H1 (cell line): ENCODE data around the gene THRB. TPM values are rescaled to one million over a fixed set of nuclear protein-coding genes. Genes with fewer than 3 reads are reported as not detected.

ENCODE experiments used
- CTCF ChIA-PET: fragments of 300-600 bp; sonication (Branson Sonifier 250); formaldehyde crosslinking; loops from one replicate; lab custom pipeline; 2021; ENCODE audit not compliant: partially characterized antibody; lab: Charles Lee
- POLR2A ChIA-PET: fragments of 300-600 bp; sonication (Branson Sonifier 250); formaldehyde crosslinking; loops from one replicate; lab custom pipeline; 2021; ENCODE audit warnings: inconsistent platforms; ENCODE audit not compliant: partially characterized antibody; lab: Charles Lee
- DNase-seq, 2 experiments: peaks; one replicate each; pipeline versions ENCODE4 v3.0.0 to v3.0.0-alpha.2; 2010 to 2022; ENCODE audit warnings: low spot score in 2 of 2, low read depth in 1 of 2, mixed read lengths in 1 of 2
- FAIRE-seq: peaks from 2 replicates; lab custom pipeline; 2011; peaks lifted over from hg19 to GRCh38; lab: Jason Lieb, UNC
- H2AFZ ChIP-seq: 2 replicates; pipeline ENCODE4 v1.8.1; 2012; ENCODE audit warnings: low read length, inconsistent platforms
- H2AK5ac ChIP-seq: 2 replicates; pipeline ENCODE4 v1.6.1; 2013; ENCODE audit warnings: low read depth, low read length
- H2BK120ac ChIP-seq: replicated peaks from 2 replicates; pipeline ENCODE3; 2013; ENCODE audit warnings: low read depth, low read length, inconsistent platforms
- H2BK12ac ChIP-seq: 2 replicates; pipeline ENCODE4 v1.6.1; 2013; ENCODE audit warnings: low read depth, low read length
- H2BK15ac ChIP-seq: 2 replicates; pipeline ENCODE4 v1.6.1; 2013; ENCODE audit warnings: low read length
- H2BK20ac ChIP-seq: 2 replicates; pipeline ENCODE4 v1.6.1; 2013; ENCODE audit warnings: low read length
- H2BK5ac ChIP-seq: 2 replicates; pipeline ENCODE4 v1.6.1; 2013; ENCODE audit warnings: low read depth, low read length
- H3K14ac ChIP-seq: 2 replicates; pipeline ENCODE4 v1.6.1; 2013; ENCODE audit warnings: inconsistent platforms; ENCODE audit not compliant: insufficient read length
- H3K18ac ChIP-seq: 2 replicates; pipeline ENCODE4 v1.6.1; 2013; ENCODE audit warnings: low read length; ENCODE audit errors: extremely low read depth
- H3K23ac ChIP-seq: 2 replicates; pipeline ENCODE4 v1.6.1; 2013; ENCODE audit warnings: inconsistent platforms; ENCODE audit not compliant: insufficient read length
- H3K23me2 ChIP-seq: 2 replicates; pipeline ENCODE4 v1.6.1; 2013; ENCODE audit warnings: low read depth, low read length
- H3K27ac ChIP-seq: 2 replicates; pipeline ENCODE4 v1.6.1; 2011; ENCODE audit warnings: low read depth, low read length, inconsistent platforms
- H3K27me3 ChIP-seq, 4 experiments: replicated peaks in 1 of 4; 1 replicate in 1 of 4; 2 replicates in 3 of 4; pipeline versions ENCODE4 v1.6.1 to v1.8.1; 2011 to 2013; ENCODE audit warnings: low read length in 3 of 4, mild to moderate bottlenecking in 3 of 4, inconsistent platforms in 2 of 4, mixed read lengths in 2 of 4, moderate library complexity in 1 of 4; ENCODE audit not compliant: control insufficient read depth in 3 of 4, insufficient read depth in 3 of 4; ENCODE audit errors: extremely low read depth in 1 of 4
- H3K36me3 ChIP-seq, 4 experiments: 2 replicates each; pipeline versions ENCODE4 v1.6.1 to v1.8.1; 2011 to 2013; ENCODE audit warnings: mild to moderate bottlenecking in 4 of 4, low read length in 3 of 4, moderate library complexity in 2 of 4, control low read depth in 1 of 4, inconsistent platforms in 1 of 4; ENCODE audit not compliant: insufficient read depth in 4 of 4, control insufficient read depth in 2 of 4
- H3K4ac ChIP-seq: replicated peaks from 2 replicates; pipeline ENCODE3; 2013; ENCODE audit warnings: low read length, low read depth, mixed read lengths, inconsistent platforms; ENCODE audit not compliant: insufficient read length
- H3K4me1 ChIP-seq, 4 experiments: replicated peaks in 1 of 4; 1 replicate in 1 of 4; 2 replicates in 3 of 4; pipeline versions ENCODE4 v1.6.1 to v1.8.1; 2011 to 2013; ENCODE audit warnings: low read length in 3 of 4, inconsistent platforms in 2 of 4, mixed read lengths in 1 of 4; ENCODE audit not compliant: insufficient read depth in 4 of 4, control insufficient read depth in 3 of 4
- H3K4me2 ChIP-seq, 2 experiments: 2 replicates each; pipeline versions ENCODE4 v1.6.1 to v1.8.1; 2011 to 2013; ENCODE audit warnings: low read depth in 2 of 2, low read length in 2 of 2, control low read depth in 1 of 2, inconsistent platforms in 1 of 2, mild to moderate bottlenecking in 1 of 2; ENCODE audit not compliant: insufficient read depth in 1 of 2
- H3K4me3 ChIP-seq, 4 experiments: fragments of 200-600, 300-600 bp in 1 of 4; sonication (generic), shearing (Covaris generic), sonication (Bioruptor Twin) in 1 of 4; 2 replicates each; pipeline versions ENCODE4 v1.5.1 to v1.8.1; 2011 to 2016; ENCODE audit warnings: low read length in 4 of 4, low read depth in 3 of 4, control low read depth in 2 of 4, inconsistent platforms in 2 of 4, mild to moderate bottlenecking in 2 of 4, mixed read lengths in 1 of 4, moderate library complexity in 1 of 4; ENCODE audit not compliant: insufficient read depth in 2 of 4; ENCODE audit errors: extremely low read depth in 1 of 4
- H3K56ac ChIP-seq: replicated peaks from 2 replicates; pipeline ENCODE3; 2013; ENCODE audit warnings: low read depth, mild to moderate bottlenecking, mixed read lengths, low read length, inconsistent platforms; ENCODE audit not compliant: insufficient read length
- H3K79me1 ChIP-seq: 2 replicates; pipeline ENCODE4 v1.6.1; 2013; ENCODE audit warnings: low read depth, low read length, control low read depth
- H3K79me2 ChIP-seq, 2 experiments: 2 replicates each; pipeline versions ENCODE4 v1.6.1 to v1.8.1; 2012 to 2013; ENCODE audit warnings: low read length in 2 of 2, mild to moderate bottlenecking in 2 of 2, inconsistent platforms in 1 of 2; ENCODE audit not compliant: insufficient read depth in 2 of 2, control insufficient read depth in 1 of 2
- H3K9ac ChIP-seq, 4 experiments: replicated peaks in 1 of 4; 1 replicate in 1 of 4; 2 replicates in 3 of 4; pipeline versions ENCODE4 v1.6.1 to v1.8.1; 2011 to 2013; ENCODE audit warnings: low read depth in 3 of 4, low read length in 3 of 4, control low read depth in 2 of 4, mild to moderate bottlenecking in 2 of 4, moderate library complexity in 2 of 4, inconsistent platforms in 1 of 4; ENCODE audit errors: extremely low read depth in 1 of 4
- H3K9me3 ChIP-seq, 2 experiments: 2 replicates each; pipeline versions ENCODE4 v1.6.1 to v1.8.1; 2012 to 2013; ENCODE audit warnings: mild to moderate bottlenecking in 2 of 2, moderate library complexity in 2 of 2, control low read depth in 1 of 2, inconsistent platforms in 1 of 2, low read depth in 1 of 2, low read length in 1 of 2, mixed read lengths in 1 of 2; ENCODE audit not compliant: insufficient read depth in 2 of 2
- H4K20me1 ChIP-seq, 2 experiments: replicated peaks in 1 of 2; 2 replicates each; pipeline versions ENCODE3 to v1.8.1; 2011 to 2013; ENCODE audit warnings: inconsistent platforms in 2 of 2, low read length in 2 of 2, mild to moderate bottlenecking in 1 of 2; ENCODE audit not compliant: insufficient read depth in 2 of 2, control insufficient read depth in 1 of 2
- H4K5ac ChIP-seq: 2 replicates; pipeline ENCODE4 v1.6.1; 2013; ENCODE audit warnings: low read length, low read depth, mixed read lengths, inconsistent platforms; ENCODE audit not compliant: insufficient read length
- H4K8ac ChIP-seq: 2 replicates; pipeline ENCODE4 v1.8.0; 2013; ENCODE audit warnings: mild to moderate bottlenecking, moderate library complexity, low read length, inconsistent platforms; ENCODE audit not compliant: insufficient read depth; ENCODE audit errors: extremely low read depth
- H4K91ac ChIP-seq: replicated peaks from 2 replicates; pipeline ENCODE3; 2013; ENCODE audit warnings: low read length, mixed read lengths, inconsistent platforms; ENCODE audit not compliant: insufficient read length
- NANOG ChIP-seq: IDR thresholded peaks from 2 replicates; pipeline ENCODE4 v1.6.1; 2011; ENCODE audit warnings: low read length, low read depth, mild to moderate bottlenecking, inconsistent platforms; ENCODE audit not compliant: insufficient read depth, poor library complexity, severe bottlenecking
- WGBS, 2 experiments: shearing (Covaris generic) in 1 of 2; methylation state at CpG; one replicate each; pipeline versions ENCODE4 v1.1.6 to v1.1.7; 2013 to 2015; ENCODE audit warnings: low lambda C conversion rate in 2 of 2, mixed read lengths in 2 of 2, inconsistent platforms in 1 of 2, low coverage in 1 of 2, missing lambda C conversion rate in 1 of 2; ENCODE audit not compliant: insufficient replicate concordance in 2 of 2, insufficient coverage in 1 of 2, insufficient read length in 1 of 2; ENCODE audit errors: extremely low coverage in 1 of 2, missing lambda C conversion rate in 1 of 2; 5-methylcytosine and 5-hydroxymethylcytosine counted together
- polyA plus RNA-seq, 7 experiments: library from polyadenylated mRNA; depleted of rRNA in 3 of 7; stranded (reverse) in 5 of 7; unstranded in 2 of 7; fragments of >200 nt in 5 of 7; fragments of 200-250 nt in 2 of 7; gene quantifications; 1 replicate in 5 of 7; 2 replicates in 1 of 7; 4 replicates in 1 of 7; pipeline versions ENCODE4 v1.2.1 to v1.2.3, GENCODE V29; 2011 to 2013; ENCODE audit warnings: missing spikeins in 2 of 7, mixed read lengths in 2 of 7
- total RNA-seq: library from RNA; stranded (reverse); fragmentation: NEBNext Ultra II Directional; extraction: Animal tissue kit (Norgen Biotek cat#: 25700); gene quantifications from 2 replicates; pipeline ENCODE4 v1.2.1, GENCODE V29; 2021

The THRB gene
- total and polyA plus RNA-seq, 2 of the 8 experiments (the other 6 are each of a cell fraction or from before 2014, with no cell fraction given): 0.98 to 3.9 TPM

GRCh38 chr3:24514119-24514518 lies 19.5 kb upstream of the THRB start:
- H3K4me2 ChIP-seq: no peak overlapping the region
- POLR2A ChIA-PET: interaction anchor here (1.0 kb wide), 1 partner anchor 20 kb away, joined by 3 read pairs; no protein-coding TSS in a partner anchor
- FAIRE-seq: no peak
- no peak for TF ChIP-seq NANOG

More at GRCh38 chr3:24514119-24514518, 19.5 kb upstream of the THRB start:
- no peaks in the 10 kb centered on the region for H3K9me3 ChIP-seq
- no peak overlapping the region for H3K27ac ChIP-seq
- H3K4me1 ChIP-seq: peaks cover 0 to 6% (median 3%) of the 10 kb centered on the region in 4 experiments; a peak in 4 of 7 replicates
- no peaks in the 10 kb centered on the region for H3K79me1 ChIP-seq
- no peak overlapping the region for H4K5ac ChIP-seq
- no peak for DNase-seq
- no peak overlapping the region for H3K56ac ChIP-seq
- no peaks in the 10 kb centered on the region for H3K23me2 ChIP-seq
- H2BK15ac ChIP-seq: no peak overlapping the region
- peaks cover 2 to 4% (median 3%) of the 10 kb centered on the region in 4 experiments; a peak in 5 of 7 replicates for H3K27me3 ChIP-seq
- no peak overlapping the region for H3K18ac ChIP-seq
- CTCF ChIA-PET: interaction anchor here (1.4 kb wide), 1 partner anchor 17 kb away, joined by 3 read pairs; no protein-coding TSS in a partner anchor
- no peak overlapping the region for H3K14ac ChIP-seq
- H3K4me3 ChIP-seq: no peak overlapping the region
- no peak overlapping the region for H2AK5ac ChIP-seq
- no peak overlapping the region for H3K23ac ChIP-seq
- H4K20me1 ChIP-seq: no peaks in the 10 kb centered on the region
- no peak overlapping the region for H3K4ac ChIP-seq
- H4K8ac ChIP-seq: no peak overlapping the region
- no peaks in the 10 kb centered on the region for H3K36me3 ChIP-seq
- no peak overlapping the region for H2BK120ac ChIP-seq
- H2BK5ac ChIP-seq: no peak overlapping the region
- no peaks in the 10 kb centered on the region for H3K79me2 ChIP-seq
- H2BK20ac ChIP-seq: no peak overlapping the region
- WGBS, 2 experiments: 88% methylated on average over 4 of the region's 4 CpGs; no CpG with 5 or more reads in 1 of the 2 experiments
- no peak overlapping the region for H2AFZ ChIP-seq
- no peak overlapping the region for H4K91ac ChIP-seq
- no peak overlapping the region for H2BK12ac ChIP-seq
- H3K9ac ChIP-seq: no peak overlapping the region
